NCI-H1092 (cell line): Measurements from ENCODE around the gene LMAN2.

ENCODE experiments used
- DNase-seq: peaks from one replicate; lab custom pipeline; 2025; lab: John Stamatoyannopoulos, UW

The LMAN2 gene

GRCh38 chr5:177351392-177352329 is at the start of gene LMAN2:
LMAN2 (minus strand) TSS chr5:177351668; CDS start chr5:177351647, 21 bp downstream.
- DNase-seq = peak; percentile 83

DNA sequence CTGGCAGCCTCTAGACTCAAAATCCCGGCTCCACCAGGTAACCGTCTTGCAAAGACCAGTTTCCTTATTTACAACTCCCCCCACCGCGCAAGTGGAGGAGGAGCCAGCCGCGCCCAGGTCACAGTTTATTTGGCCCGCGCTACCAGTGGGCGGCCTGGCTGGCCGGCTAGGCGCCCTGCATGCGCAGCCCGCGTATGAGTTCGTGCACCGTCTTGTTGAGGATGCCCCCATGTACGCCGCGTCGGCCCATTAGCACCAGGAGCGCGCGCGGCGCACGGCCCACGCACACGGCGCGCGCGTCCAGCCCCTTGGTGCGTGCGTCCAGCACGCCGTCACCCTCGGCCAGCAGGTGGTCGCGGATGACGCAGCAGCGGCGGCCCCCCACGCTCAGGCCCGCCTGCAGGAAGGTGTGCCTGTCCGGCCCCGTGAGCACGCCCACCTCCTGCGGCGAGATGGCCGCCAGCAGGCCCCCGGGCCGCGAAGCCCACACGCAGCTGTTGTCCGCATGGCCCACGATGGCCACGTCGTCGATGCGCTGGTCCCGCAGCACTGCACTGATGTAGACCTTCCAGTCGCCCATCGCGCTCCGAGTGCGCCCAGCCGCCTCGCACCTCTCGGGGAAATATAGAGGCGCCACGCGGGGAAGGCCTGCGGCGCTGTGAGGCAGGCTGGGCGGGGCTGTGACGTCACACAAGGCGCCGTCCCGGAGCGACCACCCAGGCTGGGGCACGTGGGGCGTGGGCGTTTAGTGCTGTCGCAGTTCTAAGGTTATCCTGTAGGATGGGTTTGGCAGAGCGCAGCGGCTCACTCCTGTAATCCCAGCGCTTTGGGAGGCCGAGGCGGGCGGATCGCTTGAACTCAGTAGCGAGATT is 48.8 kb upstream of the LMAN2 start, which contains the start of gene PFN3:
PFN3 (minus strand) TSS at position 665 of the 872 bp plus-strand sequence; CDS start at position 580, 85 bp downstream.
- no peak for DNase-seq

- no peak for DNase-seq
Observed at GRCh38 chr5:177397875-177398390, 46.5 kb upstream of the LMAN2 start.

DNA sequence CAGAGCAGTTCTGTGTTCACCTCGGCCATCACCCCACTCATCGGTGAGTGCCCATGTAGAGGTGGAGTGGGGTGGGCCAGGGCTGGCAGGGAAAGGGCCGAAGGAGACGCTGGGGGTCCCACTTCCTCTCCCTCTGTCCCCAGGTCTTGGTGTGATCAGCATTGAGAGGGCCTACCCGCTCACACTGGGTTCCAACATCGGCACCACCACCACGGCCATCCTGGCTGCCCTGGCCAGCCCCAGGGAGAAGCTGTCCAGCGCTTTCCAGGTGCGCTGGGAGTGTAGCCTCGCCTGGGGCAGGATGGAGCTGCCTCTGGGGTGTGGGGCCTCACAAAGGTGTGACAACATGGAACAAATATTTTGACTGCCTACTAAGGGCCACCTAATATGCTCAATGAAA is 45.3 kb upstream of the LMAN2 start:
- DNase-seq = no peak

DNA sequence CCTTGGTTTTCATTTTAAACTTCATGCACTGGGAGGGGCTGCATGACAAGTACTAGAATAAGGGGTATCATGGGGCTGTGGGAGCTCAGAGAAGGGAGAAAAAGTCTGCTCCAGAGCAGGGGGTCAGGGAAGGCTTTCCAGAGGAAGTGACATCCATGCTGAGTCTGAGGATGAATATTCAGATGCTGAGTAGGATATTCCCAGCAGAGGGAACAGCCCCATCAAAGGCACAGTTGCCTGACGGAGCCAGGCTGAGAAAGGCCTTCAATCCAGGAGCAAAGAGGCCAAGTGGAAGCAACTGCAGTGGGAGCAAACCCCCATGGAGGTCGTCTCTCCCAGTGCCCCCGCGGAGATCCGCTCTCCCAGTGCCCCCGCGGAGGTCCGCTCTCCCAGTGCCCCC is 44.6 kb upstream of the LMAN2 start:
- no peak for DNase-seq

- no peak for DNase-seq
Observed at GRCh38 chr5:177393990-177394389, 42.5 kb upstream of the LMAN2 start.

DNA sequence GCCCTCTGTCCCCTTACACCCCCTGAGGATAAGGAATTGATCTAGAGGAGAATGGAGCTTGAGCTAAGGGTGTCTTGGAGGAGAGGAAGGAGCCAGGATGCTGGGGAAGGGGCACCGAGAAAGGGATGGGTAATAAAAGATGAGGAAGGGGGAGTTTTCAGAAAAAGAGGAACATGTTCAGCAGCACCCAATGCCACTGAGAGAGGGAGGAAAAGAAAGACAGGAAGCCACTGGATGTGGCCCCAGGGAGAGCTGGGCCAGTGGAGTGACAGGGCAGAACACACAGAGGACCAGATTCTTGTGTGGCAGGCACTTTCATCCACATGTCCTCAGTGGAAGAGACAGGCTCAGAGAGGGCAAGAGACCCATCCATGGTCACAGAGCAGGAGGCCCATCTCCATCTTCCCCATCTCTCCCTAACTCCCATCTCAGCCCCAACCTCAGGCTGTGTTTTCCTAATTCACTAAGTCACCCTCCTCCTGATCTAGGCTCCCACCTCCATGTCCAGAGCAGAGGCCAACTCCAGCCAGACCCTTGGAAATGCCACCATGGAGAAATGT is 41.8 kb upstream of the LMAN2 start:
- no peak for DNase-seq

- DNase-seq = no peak
Observed at GRCh38 chr5:177392765-177393164, 41.3 kb upstream of the LMAN2 start.

- peak; percentile 65 for DNase-seq
Observed at GRCh38 chr5:177390363-177391300, 39.2 kb upstream of the LMAN2 start.

DNA sequence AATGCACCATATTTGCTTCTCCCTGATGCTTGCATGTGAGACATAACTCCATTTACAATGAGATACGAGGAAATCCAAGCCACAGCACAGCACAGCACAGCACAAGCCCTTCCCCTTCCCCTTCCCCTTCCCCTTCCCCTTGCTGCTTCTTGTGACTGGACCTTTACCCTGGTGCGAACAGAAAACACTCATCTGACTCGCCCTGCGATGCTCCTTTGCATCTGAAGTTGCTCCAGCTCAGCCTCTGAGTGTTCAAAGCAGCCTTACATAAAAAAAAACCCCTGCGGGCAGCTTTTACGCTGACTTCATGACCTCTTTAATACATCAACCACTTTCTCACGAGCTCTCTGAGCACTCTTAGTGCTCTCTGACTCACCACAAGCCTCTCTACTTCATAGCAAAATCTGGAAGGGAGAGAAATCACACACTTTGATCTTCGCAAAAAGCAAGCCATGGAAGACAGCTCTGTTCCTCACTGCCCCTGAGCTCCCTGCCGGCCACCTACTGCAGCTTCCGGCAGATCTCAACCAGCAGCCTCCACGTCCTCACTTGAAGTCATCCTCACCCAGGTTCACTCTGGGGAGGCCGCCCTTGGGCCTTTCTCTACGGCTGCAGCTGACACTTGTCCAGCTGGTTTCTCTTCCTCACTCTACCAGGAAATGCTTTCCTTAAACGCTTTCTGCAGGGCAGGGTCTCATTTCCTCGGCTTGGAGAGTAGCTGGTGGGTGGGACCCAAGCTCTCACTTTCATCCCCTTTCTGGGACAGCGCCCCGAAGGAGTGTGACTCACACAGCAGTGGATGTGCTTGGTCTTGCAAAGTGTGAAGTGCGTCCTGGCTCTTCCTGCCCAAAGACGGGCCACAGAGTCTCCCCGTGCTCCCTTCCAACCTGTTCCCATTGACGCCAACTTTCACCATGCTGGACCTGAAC is 38.0 kb upstream of the LMAN2 start:
- DNase-seq = no peak

GRCh38 chr5:177388521-177389052 is 37.1 kb upstream of the LMAN2 start:
- no peak for DNase-seq

DNA sequence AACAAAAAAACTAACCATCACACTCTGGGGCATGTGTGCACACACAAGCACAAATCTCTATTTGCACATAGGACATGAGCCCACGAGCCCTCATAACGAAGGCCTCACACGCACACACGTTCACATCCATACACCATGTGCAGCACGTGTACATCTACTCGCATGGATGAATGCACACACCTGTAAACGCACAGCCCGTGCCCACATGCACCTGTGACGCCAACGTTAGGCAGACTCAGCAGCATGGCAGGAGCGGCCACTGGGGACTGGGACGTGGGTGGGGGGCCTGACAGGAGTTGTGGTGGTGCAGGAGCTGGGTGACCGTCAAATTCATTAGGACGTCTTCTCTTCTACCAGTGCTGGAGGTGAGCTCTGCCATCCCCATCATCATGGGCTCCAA is 35.9 kb upstream of the LMAN2 start:
- no peak for DNase-seq

DNA sequence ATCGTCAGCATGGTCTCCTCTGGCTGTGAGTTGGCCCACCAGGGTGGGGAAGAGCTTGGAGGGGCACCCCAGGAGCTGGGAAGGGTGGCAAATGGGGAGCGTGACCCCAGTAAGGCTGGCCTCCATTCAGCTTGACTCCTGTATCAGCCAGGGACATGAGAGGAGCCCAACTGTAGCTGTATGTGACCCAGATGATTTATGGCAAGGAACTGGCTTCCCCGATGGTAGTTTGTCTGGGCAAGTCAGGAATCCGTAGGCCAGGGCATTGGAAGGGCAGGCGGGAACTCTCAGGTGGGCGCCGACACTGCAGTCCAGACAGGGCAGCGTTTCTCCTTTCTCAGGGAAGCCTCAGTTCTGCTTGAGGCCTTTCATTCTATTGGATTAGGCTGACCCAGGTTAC is 35.1 kb upstream of the LMAN2 start:
- DNase-seq = no peak

DNA sequence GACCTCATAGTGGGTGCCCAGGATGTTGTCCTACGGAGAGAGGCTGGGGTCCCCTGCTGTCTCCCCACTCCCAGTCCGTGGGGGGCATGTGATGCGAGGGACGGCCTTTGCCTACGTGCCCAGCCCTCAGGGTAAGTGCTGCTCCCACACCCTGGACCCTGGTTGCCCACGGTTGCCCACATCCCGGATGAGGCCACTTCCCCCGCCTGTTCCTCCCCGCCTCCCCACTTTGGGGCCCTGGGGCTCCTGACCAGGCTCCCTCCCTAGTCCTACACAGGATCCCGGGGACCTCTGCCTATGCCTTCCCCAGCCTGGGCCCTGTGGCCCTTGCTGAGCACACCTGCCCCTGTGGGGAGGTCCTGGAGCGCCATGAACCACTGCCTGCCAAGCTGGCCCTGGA is 34.3 kb upstream of the LMAN2 start:
- DNase-seq = no peak

DNA sequence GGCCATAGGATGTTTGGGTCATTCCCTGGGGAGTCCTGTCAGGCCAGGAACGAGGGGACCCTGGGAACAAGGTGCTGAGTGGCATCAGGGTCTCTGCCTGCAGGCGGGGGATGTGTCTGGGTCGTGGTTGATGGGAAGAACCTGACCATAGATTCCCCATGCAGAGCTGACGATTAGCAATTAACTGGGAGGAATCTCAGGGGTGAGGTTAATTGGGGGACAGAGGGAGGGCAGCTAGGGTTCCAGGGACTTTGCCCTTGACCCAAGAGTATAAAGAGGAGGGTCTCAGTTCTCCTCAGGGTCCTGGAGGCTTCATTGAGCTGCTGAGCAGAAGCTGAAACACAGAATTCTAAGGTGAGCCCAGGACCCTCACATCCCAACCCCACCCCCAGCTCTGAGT is 32.7 kb upstream of the LMAN2 start, which contains the start of gene SLC34A1:
SLC34A1 (plus strand) TSS at position 301 of the 400 bp plus-strand sequence. CDS start 1,308 bp downstream, outside the sequence.
- DNase-seq = no peak

DNA sequence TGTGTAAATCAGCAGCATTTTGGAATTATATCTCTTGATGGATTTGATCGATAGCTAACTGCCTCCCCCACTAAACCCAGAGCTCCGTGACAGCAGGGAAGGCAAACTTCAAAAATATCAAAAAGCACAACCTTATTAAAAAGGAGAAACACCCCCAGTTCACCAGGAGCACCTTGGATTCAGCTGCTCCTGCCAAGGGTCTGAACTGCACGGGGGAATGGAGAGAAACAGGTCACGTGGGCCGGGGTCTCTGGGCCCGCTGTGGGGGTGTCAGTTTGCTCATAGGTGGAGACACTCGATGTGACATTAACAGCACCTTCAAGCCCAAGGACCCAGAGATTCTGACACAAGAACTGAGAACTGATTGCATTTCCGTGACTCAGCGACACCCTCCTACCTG is 31.7 kb upstream of the LMAN2 start:
- DNase-seq = no peak

DNA sequence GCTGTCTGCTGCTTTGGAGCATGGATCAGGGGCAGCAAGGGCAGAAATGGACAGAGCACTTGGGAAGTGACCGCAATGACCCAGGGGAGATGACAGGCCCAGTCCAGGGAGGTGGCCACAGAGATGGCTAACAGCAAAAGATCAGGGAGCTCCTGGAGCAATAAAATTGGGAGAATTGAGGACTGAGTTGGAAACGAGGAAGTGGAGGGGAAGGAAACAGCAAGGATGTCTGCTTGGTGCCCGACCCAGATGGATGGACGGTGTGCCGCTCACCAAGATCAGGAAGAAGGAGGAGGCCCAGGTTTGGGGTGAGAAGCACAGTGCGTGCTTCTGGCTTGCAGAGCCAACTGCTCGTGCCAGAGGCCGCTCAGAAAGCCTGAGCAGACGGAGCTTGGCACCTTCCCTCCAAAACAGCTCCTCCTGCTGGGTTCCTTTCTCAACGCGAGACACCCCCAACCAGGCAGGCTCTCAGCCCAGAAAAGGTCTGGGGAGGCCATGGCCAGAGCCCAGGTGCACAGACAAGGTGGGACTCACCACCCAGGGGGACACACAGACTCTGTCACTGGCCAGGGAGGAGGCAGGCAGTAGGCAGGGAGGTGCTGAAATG is 31.1 kb upstream of the LMAN2 start:
- no peak for DNase-seq

DNA sequence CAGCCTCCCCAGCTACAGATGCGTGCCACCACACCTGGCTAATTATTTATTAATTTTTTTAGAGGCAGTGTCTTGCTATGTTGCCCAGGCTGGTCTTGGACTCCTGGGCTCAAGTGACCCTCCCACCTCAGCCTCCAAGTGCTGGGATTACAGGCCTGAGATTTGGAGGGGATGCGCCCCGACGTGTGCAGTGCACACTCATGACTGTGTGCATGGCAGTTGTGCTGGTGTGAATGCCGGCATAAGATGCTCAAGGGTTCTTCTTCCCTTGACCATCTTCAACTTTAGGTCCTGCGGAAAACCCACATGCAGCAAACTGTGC is 29.3 kb upstream of the LMAN2 start:
- DNase-seq = no peak
